PC-9 (cell line): ENCODE data around the gene GJD2. TPM values are rescaled to one million over a fixed set of nuclear protein-coding genes. Genes with fewer than 3 reads are reported as not detected.

ENCODE experiments used
- BruUV-seq: library from RNA; stranded (reverse); fragments of 400-500 nt; replicated peaks from 2 replicates; lab custom pipeline; 2021; lab: Mats Ljungman, UMichigan
- CTCF ChIA-PET: fragments of 300-600 bp; sonication (Branson Sonifier 250); formaldehyde crosslinking; loops from one replicate; lab custom pipeline; 2022; ENCODE audit warnings: antibody characterized with exemption; lab: Charles Lee
- POLR2A ChIA-PET: fragments of 300-600 bp; sonication (Branson Sonifier 250); formaldehyde crosslinking; loops from one replicate; lab custom pipeline; 2022; ENCODE audit warnings: antibody characterized with exemption; ENCODE audit not compliant: unreplicated experiment; lab: Charles Lee
- DNase-seq, 2 experiments: peaks; one replicate each; pipeline versions ENCODE4 v3.0.0 to v3.0.0-alpha.2; 2015 to 2022; ENCODE audit warnings: mixed read lengths in 1 of 2
- H2AFZ ChIP-seq: fragments of 200-600 bp; sonication (generic); 2 replicates; pipeline ENCODE4 v1.8.1; 2017; ENCODE audit warnings: antibody characterized with exemption
- H3F3A ChIP-seq: fragments of 200-600 bp; sonication (generic); 2 replicates; pipeline ENCODE4 v1.8.1; 2017; ENCODE audit warnings: antibody characterized with exemption, mild to moderate bottlenecking, low read depth; ENCODE audit not compliant: insufficient read depth
- H3K27ac ChIP-seq: fragments of 200-600 bp; sonication (generic); 2 replicates; pipeline ENCODE4 v1.6.1; 2016; ENCODE audit warnings: mixed run types
- H3K27me3 ChIP-seq: fragments of 200-600 bp; sonication (generic); 2 replicates; pipeline ENCODE4 v1.6.1; 2016; ENCODE audit warnings: low read depth, mixed run types; ENCODE audit not compliant: insufficient read depth
- H3K36me3 ChIP-seq: fragments of 200-600 bp; sonication (generic); 2 replicates; pipeline ENCODE4 v1.6.1; 2016; ENCODE audit warnings: low read depth, mixed run types
- H3K4me1 ChIP-seq: fragments of 200-600 bp; sonication (generic); replicated peaks from 2 replicates; pipeline ENCODE4 v1.6.1; 2016; ENCODE audit warnings: mixed run types; ENCODE audit not compliant: insufficient read depth
- H3K4me2 ChIP-seq: fragments of 200-600 bp; sonication (generic); 2 replicates; pipeline ENCODE4 v1.6.1; 2017; ENCODE audit warnings: mixed run types
- H3K4me3 ChIP-seq: fragments of 200-600 bp; sonication (generic); 2 replicates; pipeline ENCODE4 v1.6.1; 2016; ENCODE audit warnings: mixed run types
- H3K79me2 ChIP-seq: fragments of 200-600 bp; sonication (generic); 2 replicates; pipeline ENCODE4 v1.6.1; 2017; ENCODE audit warnings: low read depth, mixed run types
- H3K9me2 ChIP-seq: fragments of 200-600 bp; sonication (generic); 2 replicates; pipeline ENCODE4 v1.8.1; 2017; ENCODE audit warnings: mild to moderate bottlenecking; ENCODE audit not compliant: insufficient read depth
- H3K9me3 ChIP-seq: fragments of 200-600 bp; sonication (generic); 2 replicates; pipeline ENCODE4 v1.8.1; 2016; ENCODE audit warnings: low read depth; ENCODE audit not compliant: insufficient read depth
- H4K20me1 ChIP-seq: fragments of 200-600 bp; sonication (generic); 2 replicates; pipeline ENCODE4 v1.8.1; 2017; ENCODE audit not compliant: insufficient read depth
- CTCF ChIP-seq: fragments of 200-600 bp; sonication (generic); conservative IDR thresholded peaks from 2 replicates; pipeline ENCODE4 v1.6.1; 2017; ENCODE audit warnings: mixed run types, antibody characterized with exemption, mild to moderate bottlenecking, moderate library complexity
- EZH2 ChIP-seq: fragments of 200-600 bp; sonication (generic); IDR thresholded peaks from 2 replicates; pipeline ENCODE4 v1.8.0; 2017; ENCODE audit warnings: antibody characterized with exemption, low read depth
- intact Hi-C: fragments of 100-400 bp; cut with micrococcal nuclease; formaldehyde crosslinking; loops from one replicate; pipeline ENCODE4 v1.10.0; 2022; ENCODE audit not compliant: unreplicated experiment
- total RNA-seq: library from RNA; stranded (reverse); gene quantifications from 2 replicates; pipeline ENCODE4 v1.2.3, GENCODE V29; 2021

GJD2 gene
- total RNA-seq, 1 experiment from 2014 or later, result not detected

GRCh38 chr15:34793071-34793470 lies 38.3 kb upstream of the GJD2 start:
- Histone ChIP-seq H3K27me3 (peaks cover 39% of the 10 kb centered on the region), H3K4me1 (no peaks in the 10 kb centered on the region), H3F3A (no peaks in the 10 kb centered on the region), H3K9me3 (no peaks in the 10 kb centered on the region), H3K27ac (no peak overlapping the region), H3K36me3 (no peaks in the 10 kb centered on the region), H3K4me3 (no peak overlapping the region), H3K4me2 (no peak overlapping the region), H4K20me1 (no peaks in the 10 kb centered on the region), H3K9me2 (no peaks in the 10 kb centered on the region), H2AFZ (no peak overlapping the region), H3K79me2 (no peaks in the 10 kb centered on the region)
- CTCF ChIA-PET, result no interaction called here
- POLR2A ChIA-PET, result no interaction called here
- intact Hi-C loops, result no loop called here
- BruUV-seq, result no TSS peak
- DNase-seq, result no peak
- TF ChIP-seq CTCF (no peak), EZH2 (no peak)

GRCh38 chr15:34791701-34792100 lies 36.9 kb upstream of the GJD2 start:
- Histone ChIP-seq H3K79me2 (no peaks in the 10 kb centered on the region), H3K9me2 (no peaks in the 10 kb centered on the region), H3F3A (no peaks in the 10 kb centered on the region), H3K36me3 (no peaks in the 10 kb centered on the region), H3K4me3 (no peak overlapping the region), H4K20me1 (no peaks in the 10 kb centered on the region), H2AFZ (no peak overlapping the region), H3K27me3 (peaks cover 39% of the 10 kb centered on the region), H3K4me2 (no peak overlapping the region), H3K27ac (no peak overlapping the region), H3K4me1 (no peaks in the 10 kb centered on the region), H3K9me3 (no peaks in the 10 kb centered on the region)
- no peak for TF ChIP-seq CTCF
- TF ChIP-seq EZH2, result no peak
- CTCF ChIA-PET, result no interaction called here
- intact Hi-C loops, result no loop called here
- BruUV-seq, result no TSS peak
- POLR2A ChIA-PET, result no interaction called here
- DNase-seq, result no peak

GRCh38 chr15:34790121-34790520 lies 35.3 kb upstream of the GJD2 start:
- ChIA-PET POLR2A (no interaction called here), CTCF (no interaction called here)
- H4K20me1 ChIP-seq, result no peaks in the 10 kb centered on the region
- no peak overlapping the region for H3K27ac ChIP-seq
- H3K9me3 ChIP-seq, result no peaks in the 10 kb centered on the region
- no peaks in the 10 kb centered on the region for H3F3A ChIP-seq
- H3K79me2 ChIP-seq, result no peaks in the 10 kb centered on the region
- no peak for DNase-seq
- no peaks in the 10 kb centered on the region for H3K36me3 ChIP-seq
- H2AFZ ChIP-seq, result no peak overlapping the region
- no peaks in the 10 kb centered on the region for H3K4me1 ChIP-seq
- H3K27me3 ChIP-seq, result peaks cover 25% of the 10 kb centered on the region
- no TSS peak for BruUV-seq
- H3K4me2 ChIP-seq, result no peak overlapping the region
- no peak overlapping the region for H3K4me3 ChIP-seq
- intact Hi-C loops, result no loop called here
- TF ChIP-seq EZH2 (no peak), CTCF (no peak)
- no peaks in the 10 kb centered on the region for H3K9me2 ChIP-seq
